Spinal cord (tissue), 10 donors: ENCODE results near the gene ADTRP. TPM values are rescaled to one million over a fixed set of nuclear protein-coding genes. Genes with fewer than 3 reads are reported as not detected.

Source experiments
- DNase-seq, 6 donors: peaks; one replicate each; pipeline versions ENCODE4 v3.0.0 to v3.0.0-alpha.2; 2013 to 2015; ENCODE audit warnings: low spot score in 6 of 6, low read depth in 4 of 6
- H3K27ac ChIP-seq: one replicate; pipeline ENCODE4 v1.5.1; 2013; ENCODE audit warnings: low read depth, low read length, control low read depth
- H3K27me3 ChIP-seq: one replicate; pipeline ENCODE4 v1.6.1; 2013; ENCODE audit warnings: low read length; ENCODE audit not compliant: control insufficient read depth, insufficient read depth
- H3K36me3 ChIP-seq: one replicate; pipeline ENCODE4 v1.6.1; 2013; ENCODE audit warnings: low read length; ENCODE audit not compliant: control insufficient read depth, insufficient read depth
- H3K4me1 ChIP-seq: one replicate; pipeline ENCODE4 v1.6.1; 2013; ENCODE audit warnings: low read length; ENCODE audit not compliant: control insufficient read depth, insufficient read depth
- H3K4me3 ChIP-seq: one replicate; pipeline ENCODE4 v1.5.1; 2013; ENCODE audit warnings: low read depth, low read length, control low read depth
- H3K9me3 ChIP-seq: one replicate; pipeline ENCODE4 v1.6.1; 2013; ENCODE audit warnings: low read length; ENCODE audit not compliant: control insufficient read depth, insufficient read depth
- WGBS: methylation state at CpG from one replicate; pipeline ENCODE4 v1.1.5; 2013; ENCODE audit warnings: missing lambda C conversion rate; ENCODE audit not compliant: insufficient coverage; 5-methylcytosine and 5-hydroxymethylcytosine counted together
- polyA plus RNA-seq, 2 donors: library from polyadenylated mRNA; unstranded; fragments of 120-200 nt; gene quantifications; one replicate each; pipeline ENCODE4 v1.2.1, GENCODE V29; 2013; ENCODE audit not compliant: insufficient read length in 2 of 2
- total RNA-seq, 2 donors: library from RNA; depleted of rRNA in 1 of 2; stranded (reverse); fragments of 120-200 nt in 1 of 2; fragments of >200 nt in 1 of 2; gene quantifications; one replicate each; pipeline versions ENCODE4 v1.2.3 to v1.2.4, GENCODE V29; 2013 to 2014
- donor health status: healthy.

The ADTRP gene
- total and polyA plus RNA-seq, 4 donors: 0.38 to 0.88 (median 0.63) TPM; not detected in 1

DNA sequence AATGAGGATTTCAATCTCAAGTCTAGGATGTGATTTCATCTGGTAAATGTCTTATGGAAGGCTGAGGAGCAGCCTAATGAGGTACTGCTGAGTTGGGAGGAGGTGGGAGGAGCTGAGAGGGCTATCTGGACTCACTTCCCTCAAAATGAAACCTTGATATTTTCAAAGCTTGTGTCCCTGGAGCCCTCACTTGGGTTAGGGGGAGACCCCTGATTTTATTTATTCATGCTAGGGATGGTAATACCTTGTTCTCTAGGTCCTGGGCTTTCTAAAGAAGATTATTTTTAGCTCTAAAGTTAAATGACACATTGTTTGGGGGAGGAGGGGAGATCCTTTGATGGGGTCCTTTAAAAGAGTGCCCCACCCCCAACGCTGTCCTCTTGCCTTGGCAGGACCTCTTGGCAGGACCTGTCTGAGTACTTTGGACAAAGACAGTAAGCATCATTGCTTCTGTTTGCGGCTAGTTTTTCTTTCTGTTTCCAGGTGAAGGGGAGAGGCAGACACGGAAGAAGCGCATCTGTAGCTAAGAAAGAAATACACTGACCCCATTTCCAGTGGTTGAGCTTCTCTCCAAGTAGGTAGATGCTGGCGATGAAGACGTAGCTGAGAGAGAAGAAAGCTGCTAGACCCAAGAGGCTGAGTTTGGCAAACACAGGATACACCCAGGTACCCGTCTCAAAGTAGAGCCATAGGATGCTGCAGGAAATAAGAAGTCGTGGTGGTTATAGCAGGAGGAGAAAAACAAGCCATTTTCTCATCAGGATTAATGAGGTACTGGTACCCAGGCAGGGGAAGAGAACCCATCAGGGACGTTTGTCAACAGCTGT is 55.6 kb downstream of the ADTRP start:
- Histone ChIP-seq H3K4me1 (no peaks in the 10 kb centered on the region), H3K4me3 (no peak overlapping the region), H3K9me3 (no peaks in the 10 kb centered on the region), H3K27me3 (no peaks in the 10 kb centered on the region), H3K36me3 (no peaks in the 10 kb centered on the region), H3K27ac (no peak overlapping the region)
- WGBS: 85% methylated on average over 5 of the region's 9 CpGs
- DNase-seq: no peak

DNA sequence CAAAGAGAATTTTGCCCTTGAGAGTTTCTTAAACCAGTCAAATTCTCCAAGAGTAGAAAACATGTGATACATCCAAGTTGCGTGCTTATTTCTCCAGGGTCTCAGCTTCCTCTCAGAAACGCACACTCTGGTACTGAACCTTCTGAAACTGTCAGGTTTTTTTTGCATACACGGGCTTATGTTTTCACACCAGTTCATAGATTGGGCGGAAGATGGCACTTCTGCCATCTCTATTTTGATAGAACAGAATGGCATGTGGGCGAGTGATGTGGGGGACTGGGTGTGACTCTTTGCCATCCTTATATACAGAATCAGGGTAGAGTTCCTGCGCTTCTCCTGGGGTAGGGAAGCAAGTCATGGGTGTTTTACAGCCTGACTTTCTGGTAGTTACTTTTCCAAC is 56.4 kb downstream of the ADTRP start:
- no peaks in the 10 kb centered on the region for H3K4me1 ChIP-seq
- H3K9me3 ChIP-seq: no peaks in the 10 kb centered on the region
- DNase-seq: peak in 1 of 6 donors; percentile 53
- no peaks in the 10 kb centered on the region for H3K27me3 ChIP-seq
- no peak overlapping the region for H3K27ac ChIP-seq
- no peak overlapping the region for H3K4me3 ChIP-seq
- no peaks in the 10 kb centered on the region for H3K36me3 ChIP-seq
- 93% methylated on average over 3 of the region's 6 CpGs for WGBS

DNA sequence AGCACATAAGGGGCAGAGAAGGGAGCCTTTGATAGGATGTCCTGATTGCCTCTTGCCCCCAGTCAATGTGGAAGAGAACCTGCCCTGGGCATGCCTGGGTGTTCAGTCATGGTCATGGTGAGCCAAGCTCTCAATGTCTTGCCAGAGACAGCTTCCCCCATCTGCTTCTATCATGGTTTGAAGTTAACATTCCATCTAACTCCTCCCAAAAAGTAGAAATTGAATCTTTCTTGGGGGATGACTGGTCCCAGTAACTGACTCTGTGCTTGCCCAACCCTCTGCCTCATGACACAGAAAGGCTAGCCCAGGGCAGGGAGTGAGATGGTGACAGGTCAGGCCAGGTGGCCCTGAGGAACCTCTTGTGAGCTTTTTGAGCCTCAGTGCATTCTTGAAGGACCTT is 60.1 kb downstream of the ADTRP start:
- H3K9me3 ChIP-seq: no peaks in the 10 kb centered on the region
- H3K4me3 ChIP-seq: no peak overlapping the region
- H3K27ac ChIP-seq: no peak overlapping the region
- no peaks in the 10 kb centered on the region for H3K27me3 ChIP-seq
- no peaks in the 10 kb centered on the region for H3K4me1 ChIP-seq
- H3K36me3 ChIP-seq: no peaks in the 10 kb centered on the region
- DNase-seq: no peak

DNA sequence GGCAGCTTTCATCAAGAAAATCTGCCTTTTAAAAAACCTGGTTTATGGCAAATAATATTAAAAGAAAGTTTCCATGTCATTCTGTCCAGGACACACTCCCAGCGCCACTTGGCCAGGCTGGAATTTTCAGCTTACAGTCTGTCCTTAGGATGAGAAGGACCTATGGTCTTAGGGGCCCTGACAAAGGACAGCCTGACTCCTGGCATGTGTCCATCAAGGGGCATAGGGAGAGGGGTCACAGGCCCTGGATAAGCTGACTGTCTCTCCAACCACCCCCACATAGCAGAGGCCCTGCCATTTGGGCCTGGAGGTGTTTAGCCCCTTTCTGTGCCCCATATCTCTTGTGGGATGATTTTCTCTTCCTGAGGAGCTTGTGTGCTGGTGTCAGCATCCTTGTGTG is 60.6 kb downstream of the ADTRP start:
- H3K9me3 ChIP-seq: no peaks in the 10 kb centered on the region
- no peaks in the 10 kb centered on the region for H3K4me1 ChIP-seq
- DNase-seq: no peak
- no peaks in the 10 kb centered on the region for H3K36me3 ChIP-seq
- H3K4me3 ChIP-seq: no peak overlapping the region
- WGBS: no CpG with 5 or more reads among the region's 1 CpG
- H3K27ac ChIP-seq: no peak overlapping the region
- no peaks in the 10 kb centered on the region for H3K27me3 ChIP-seq

DNA sequence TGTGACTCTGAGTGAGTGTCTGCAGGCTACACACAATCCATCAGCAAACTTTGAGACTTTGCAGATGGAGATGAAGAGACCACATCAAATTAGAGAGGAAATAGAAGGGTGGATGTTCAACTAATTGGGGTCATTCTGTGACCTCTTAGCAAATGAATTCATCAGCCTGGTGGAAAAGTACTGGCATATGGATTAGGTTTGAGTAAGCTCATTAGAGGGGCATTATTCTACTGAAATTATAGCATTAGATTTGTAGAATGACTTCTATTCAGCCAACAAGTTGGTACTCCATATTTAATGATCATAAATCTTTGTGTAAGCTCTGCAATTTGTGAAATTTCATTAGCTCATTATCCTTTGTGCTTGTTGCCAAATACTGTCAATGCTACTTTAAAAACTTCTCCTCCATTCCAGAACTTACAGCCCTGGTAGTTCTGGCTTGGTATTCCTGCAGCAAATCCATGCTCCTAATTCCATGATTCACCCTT is 63.8 kb downstream of the ADTRP start:
- H3K9me3 ChIP-seq: no peaks in the 10 kb centered on the region
- no peak overlapping the region for H3K27ac ChIP-seq
- H3K4me1 ChIP-seq: peaks cover 16% of the 10 kb centered on the region
- H3K36me3 ChIP-seq: no peaks in the 10 kb centered on the region
- no peaks in the 10 kb centered on the region for H3K27me3 ChIP-seq
- DNase-seq: no peak
- H3K4me3 ChIP-seq: no peak overlapping the region

DNA sequence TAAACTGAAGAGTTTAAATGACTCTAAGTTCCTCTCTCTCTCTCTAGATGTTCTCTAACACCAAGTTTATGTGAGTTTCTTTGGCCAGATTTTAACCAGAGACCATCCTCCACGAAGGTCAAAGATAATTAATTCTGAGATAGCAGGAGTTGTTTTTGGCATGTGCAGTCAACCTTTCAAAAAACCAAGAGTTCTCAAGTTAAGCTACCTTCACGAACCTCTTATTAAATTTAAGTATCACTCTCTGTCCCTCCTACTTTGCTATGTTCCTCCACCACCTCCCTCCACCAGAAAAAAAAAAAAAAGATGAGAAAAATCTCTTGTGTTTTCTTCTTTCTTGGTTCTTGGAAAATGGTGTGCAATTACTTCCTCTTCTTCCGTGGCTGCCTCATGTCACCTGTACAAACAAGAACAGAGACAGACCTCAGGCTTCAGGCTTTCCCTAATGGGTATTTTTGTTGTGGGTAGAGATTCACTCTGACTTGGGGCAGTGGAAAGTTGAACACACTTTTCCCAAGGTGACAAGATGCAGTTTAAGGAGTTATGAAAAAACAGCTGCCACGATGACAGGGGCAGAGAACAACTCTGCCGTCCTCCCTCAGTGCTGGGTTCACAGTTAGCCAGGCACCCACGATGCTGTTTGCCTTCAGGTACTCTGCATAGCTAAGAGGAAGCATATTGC is 64.3 kb downstream of the ADTRP start:
- no peak for DNase-seq
- H3K9me3 ChIP-seq: no peaks in the 10 kb centered on the region
- H3K4me1 ChIP-seq: peaks cover 16% of the 10 kb centered on the region
- H3K4me3 ChIP-seq: no peak overlapping the region
- 59% methylated on average over 3 of the region's 6 CpGs for WGBS
- H3K27ac ChIP-seq: no peak overlapping the region
- H3K27me3 ChIP-seq: no peaks in the 10 kb centered on the region
- no peaks in the 10 kb centered on the region for H3K36me3 ChIP-seq

DNA sequence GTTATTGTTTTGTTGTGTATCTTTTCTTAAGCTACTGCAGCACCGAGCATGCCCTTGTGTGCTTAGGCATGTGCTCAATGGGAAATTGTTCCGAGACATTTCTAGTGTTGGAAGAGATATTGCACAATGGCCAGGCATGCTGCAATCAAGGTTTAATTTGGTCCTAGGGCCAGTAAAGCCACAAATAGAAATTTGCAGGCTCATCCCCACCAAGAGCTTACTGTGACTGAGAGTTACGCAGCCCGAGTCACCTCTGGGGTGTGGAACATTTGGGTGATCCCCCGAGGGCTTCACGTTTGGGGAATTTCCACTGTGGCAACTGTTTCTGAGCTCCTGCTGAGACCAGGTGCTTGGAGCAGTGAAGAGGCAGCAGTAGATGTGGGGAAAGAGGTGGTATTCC is 65.8 kb downstream of the ADTRP start:
- H3K36me3 ChIP-seq: no peaks in the 10 kb centered on the region
- no peak overlapping the region for H3K27ac ChIP-seq
- no peaks in the 10 kb centered on the region for H3K27me3 ChIP-seq
- H3K9me3 ChIP-seq: no peaks in the 10 kb centered on the region
- no peak overlapping the region for H3K4me3 ChIP-seq
- H3K4me1 ChIP-seq: peaks cover 16% of the 10 kb centered on the region
- 80% methylated on average over 6 of the region's 6 CpGs for WGBS
- DNase-seq: no peak

DNA sequence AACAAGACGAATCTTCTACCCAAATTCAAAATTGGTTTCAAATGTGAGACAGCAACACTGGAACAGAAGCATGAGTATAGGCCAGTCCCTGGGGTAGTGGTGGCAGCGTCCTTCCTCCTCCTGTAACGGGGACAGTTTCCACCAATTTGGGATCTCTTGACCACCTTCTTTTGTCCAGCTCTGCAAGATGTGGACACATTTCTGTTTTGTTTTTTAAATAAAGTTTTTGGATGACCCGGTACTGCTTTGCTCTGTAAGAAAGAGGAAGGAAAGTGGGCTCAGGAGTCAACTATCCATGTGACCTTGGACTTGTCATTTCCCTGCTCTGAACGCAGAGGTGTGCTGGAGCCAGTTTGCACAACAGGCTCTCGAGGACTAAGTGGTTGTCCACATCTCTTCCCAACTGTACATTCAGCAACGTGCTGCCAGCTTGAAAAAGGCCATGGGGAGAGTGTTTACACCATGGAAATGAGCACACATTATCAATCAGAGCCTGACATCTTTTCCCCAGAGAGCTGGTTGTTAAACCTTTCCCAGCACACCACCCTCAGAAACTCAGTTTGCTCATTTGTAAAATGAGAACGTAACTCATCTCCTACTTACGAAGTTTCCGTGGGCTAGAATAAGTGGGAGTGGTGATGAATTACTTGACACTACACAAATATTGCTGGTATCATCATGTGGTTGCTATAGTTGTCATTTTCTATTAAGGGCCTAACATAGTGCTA is 66.5 kb downstream of the ADTRP start:
- peaks cover 16% of the 10 kb centered on the region for H3K4me1 ChIP-seq
- H3K36me3 ChIP-seq: no peaks in the 10 kb centered on the region
- H3K27me3 ChIP-seq: no peaks in the 10 kb centered on the region
- H3K27ac ChIP-seq: no peak overlapping the region
- WGBS: 95% methylated on average over 3 of the region's 10 CpGs
- no peak overlapping the region for H3K4me3 ChIP-seq
- no peaks in the 10 kb centered on the region for H3K9me3 ChIP-seq
- no peak for DNase-seq

DNA sequence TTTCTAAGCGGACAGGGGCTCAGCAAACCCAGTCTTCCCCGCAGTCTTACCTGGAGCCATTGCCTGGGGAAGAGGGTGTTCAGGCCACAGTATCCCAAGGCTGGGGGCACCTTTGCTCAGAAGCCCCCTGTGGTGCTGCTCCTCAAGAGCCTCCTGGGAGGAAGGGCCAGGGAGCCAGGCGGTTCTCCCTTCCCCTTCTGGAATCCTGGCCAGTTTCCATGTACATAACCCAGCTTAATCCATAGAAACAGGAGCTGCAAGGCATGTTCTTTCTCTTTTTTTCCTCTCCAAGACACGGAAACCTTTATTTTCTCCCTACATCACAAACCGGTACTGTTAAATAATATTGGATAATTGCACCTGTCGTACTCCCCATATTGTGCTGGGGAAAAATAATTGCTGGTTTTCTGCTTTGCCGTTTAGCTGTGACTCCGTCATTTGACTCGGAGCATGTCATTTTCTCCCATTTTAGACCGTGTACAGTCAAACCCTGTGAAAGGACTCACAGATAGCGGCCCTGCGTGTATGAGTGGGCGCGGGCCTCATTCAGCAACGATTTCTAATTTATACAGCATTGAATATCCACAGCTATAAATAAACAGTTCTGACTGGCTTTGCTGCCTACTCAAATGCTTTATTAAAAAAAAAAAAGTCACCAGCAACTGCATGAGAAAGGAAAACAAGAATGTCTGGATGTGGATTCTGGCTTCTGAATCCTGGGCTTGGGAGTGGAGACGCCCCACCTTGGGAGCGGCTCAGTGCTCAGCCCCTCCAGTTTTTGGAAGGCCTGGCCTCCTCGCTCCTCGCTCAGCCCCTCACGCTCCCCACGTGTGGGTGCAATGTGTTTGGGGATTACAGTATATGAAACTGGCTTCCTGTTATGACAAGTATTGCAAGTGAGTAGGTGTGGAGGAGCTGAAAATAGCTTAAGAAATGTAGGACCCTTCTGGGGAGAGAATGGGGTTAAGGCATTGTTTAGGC is 67.3 kb downstream of the ADTRP start:
- H3K9me3 ChIP-seq: no peaks in the 10 kb centered on the region
- no peak overlapping the region for H3K4me3 ChIP-seq
- DNase-seq: peak in 2 of 6 donors; percentile 63 to 67
- WGBS: 58% methylated on average over 14 of the region's 21 CpGs
- H3K27me3 ChIP-seq: no peaks in the 10 kb centered on the region
- H3K4me1 ChIP-seq: peaks cover 16% of the 10 kb centered on the region
- H3K27ac ChIP-seq: peak overlapping the region; percentile 50
- H3K36me3 ChIP-seq: no peaks in the 10 kb centered on the region
